Measurements from ENCODE around the gene FAU. TPM values are rescaled to one million over a fixed set of nuclear protein-coding genes. Genes with fewer than 3 reads are reported as not detected.

Gene FAU
- total and polyA plus RNA-seq, 2 of the 13 experiments (the other 11 are each of a cell fraction or from before 2014, with no cell fraction given), result 374 to 869 TPM

DNA sequence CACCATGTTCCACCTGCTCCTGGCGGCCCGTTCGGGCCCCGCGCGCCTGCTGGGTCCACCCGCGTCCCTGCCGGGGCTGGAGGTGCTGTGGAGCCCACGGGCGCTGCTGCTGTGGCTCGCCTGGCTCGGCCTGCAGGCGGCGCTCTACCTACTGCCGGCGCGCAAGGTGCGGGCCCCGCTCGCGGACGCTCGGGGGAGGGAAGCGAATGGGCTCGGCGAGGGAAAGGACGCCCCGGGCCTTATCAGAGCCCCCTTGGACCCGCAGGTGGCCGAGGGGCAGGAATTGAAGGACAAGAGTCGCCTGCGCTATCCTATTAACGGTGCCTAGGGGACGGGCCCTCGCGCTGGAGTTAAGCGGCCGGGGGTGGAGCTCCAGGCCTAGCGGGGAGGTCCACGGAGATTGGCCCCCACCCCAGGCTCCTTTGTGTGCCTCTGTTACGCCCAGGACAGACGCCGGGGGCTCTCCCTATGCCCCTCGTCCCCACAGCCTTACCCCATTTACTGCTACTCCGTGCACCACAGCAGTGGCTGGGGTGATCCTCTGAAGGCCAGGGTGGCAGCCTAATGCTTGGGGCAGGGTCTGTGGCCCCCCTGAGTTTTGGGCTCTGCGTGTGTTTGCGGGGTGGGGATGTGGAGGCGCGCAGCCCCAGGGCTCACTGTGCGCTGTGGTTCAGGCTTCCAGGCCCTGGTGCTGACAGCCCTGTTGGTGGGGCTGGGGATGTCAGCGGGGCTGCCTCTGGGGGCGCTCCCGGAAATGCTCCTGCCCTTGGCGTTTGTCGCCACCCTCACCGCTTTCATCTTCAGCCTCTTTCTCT is 9.2 kb downstream of the FAU start (continued):
- TF ChIP-seq, protein P1, sequence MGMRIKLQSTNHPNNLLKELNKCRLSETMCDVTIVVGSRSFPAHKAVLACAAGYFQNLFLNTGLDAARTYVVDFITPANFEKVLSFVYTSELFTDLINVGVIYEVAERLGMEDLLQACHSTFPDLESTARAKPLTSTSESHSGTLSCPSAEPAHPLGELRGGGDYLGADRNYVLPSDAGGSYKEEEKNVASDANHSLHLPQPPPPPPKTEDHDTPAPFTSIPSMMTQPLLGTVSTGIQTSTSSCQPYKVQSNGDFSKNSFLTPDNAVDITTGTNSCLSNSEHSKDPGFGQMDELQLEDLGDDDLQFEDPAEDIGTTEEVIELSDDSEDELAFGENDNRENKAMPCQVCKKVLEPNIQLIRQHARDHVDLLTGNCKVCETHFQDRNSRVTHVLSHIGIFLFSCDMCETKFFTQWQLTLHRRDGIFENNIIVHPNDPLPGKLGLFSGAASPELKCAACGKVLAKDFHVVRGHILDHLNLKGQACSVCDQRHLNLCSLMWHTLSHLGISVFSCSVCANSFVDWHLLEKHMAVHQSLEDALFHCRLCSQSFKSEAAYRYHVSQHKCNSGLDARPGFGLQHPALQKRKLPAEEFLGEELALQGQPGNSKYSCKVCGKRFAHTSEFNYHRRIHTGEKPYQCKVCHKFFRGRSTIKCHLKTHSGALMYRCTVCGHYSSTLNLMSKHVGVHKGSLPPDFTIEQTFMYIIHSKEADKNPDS (CRISPR knock-in tag; IDR thresholded peaks at IDR 0.05), result no peak
- TF ChIP-seq, protein P2, sequence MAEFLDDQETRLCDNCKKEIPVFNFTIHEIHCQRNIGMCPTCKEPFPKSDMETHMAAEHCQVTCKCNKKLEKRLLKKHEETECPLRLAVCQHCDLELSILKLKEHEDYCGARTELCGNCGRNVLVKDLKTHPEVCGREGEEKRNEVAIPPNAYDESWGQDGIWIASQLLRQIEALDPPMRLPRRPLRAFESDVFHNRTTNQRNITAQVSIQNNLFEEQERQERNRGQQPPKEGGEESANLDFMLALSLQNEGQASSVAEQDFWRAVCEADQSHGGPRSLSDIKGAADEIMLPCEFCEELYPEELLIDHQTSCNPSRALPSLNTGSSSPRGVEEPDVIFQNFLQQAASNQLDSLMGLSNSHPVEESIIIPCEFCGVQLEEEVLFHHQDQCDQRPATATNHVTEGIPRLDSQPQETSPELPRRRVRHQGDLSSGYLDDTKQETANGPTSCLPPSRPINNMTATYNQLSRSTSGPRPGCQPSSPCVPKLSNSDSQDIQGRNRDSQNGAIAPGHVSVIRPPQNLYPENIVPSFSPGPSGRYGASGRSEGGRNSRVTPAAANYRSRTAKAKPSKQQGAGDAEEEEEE (CRISPR knock-in tag; IDR thresholded peaks at IDR 0.05; ENCODE audit: borderline replicate concordance), result 0 out of 2 replicates have a peak, but pooled peaks have one; percentile 22
- TF ChIP-seq POGZ (CRISPR knock-in tag; IDR thresholded peaks at IDR 0.05) (no peak; the same call in 1 of the 2 replicates), ZSCAN20 (CRISPR knock-in tag; IDR thresholded peaks at IDR 0.05; ENCODE audit: borderline replicate concordance) (no peak), ADNP (CRISPR knock-in tag; IDR thresholded peaks at IDR 0.05) (peak; percentile 79), STAG1 (CRISPR knock-in tag; IDR thresholded peaks at IDR 0.05) (peak; percentile 44), KLF13 (CRISPR knock-in tag; IDR thresholded peaks at IDR 0.05) (no peak), NR2C2 (CRISPR knock-in tag; IDR thresholded peaks at IDR 0.05; ENCODE audit: borderline replicate concordance) (no peak; the same call in none of the 2 replicates), YEATS2 (CRISPR knock-in tag; IDR thresholded peaks at IDR 0.05; ENCODE audit: borderline replicate concordance) (0 out of 2 replicates have a peak, but pooled peaks have one; percentile 31), ZNF34 (CRISPR knock-in tag; IDR thresholded peaks at IDR 0.05; ENCODE audit: borderline replicate concordance) (no peak), ZNF101 (CRISPR knock-in tag; IDR thresholded peaks at IDR 0.05; ENCODE audit: borderline replicate concordance, low read depth) (no peak), ZNF253 (CRISPR knock-in tag; IDR thresholded peaks at IDR 0.05; ENCODE audit: borderline replicate concordance) (no peak), ZFP91 (CRISPR knock-in tag; IDR thresholded peaks at IDR 0.05; ENCODE audit: borderline replicate concordance) (peak; percentile 74; the same call in 1 of the 2 replicates), ZNF747 (CRISPR knock-in tag; IDR thresholded peaks at IDR 0.05; ENCODE audit: borderline replicate concordance) (no peak), GPN1 (CRISPR knock-in tag; IDR thresholded peaks at IDR 0.05; ENCODE audit: borderline replicate concordance) (no peak), KDM5B (CRISPR knock-in tag; IDR thresholded peaks at IDR 0.05; ENCODE audit: borderline replicate concordance) (no peak), ZNF180 (CRISPR knock-in tag; IDR thresholded peaks at IDR 0.05; ENCODE audit: borderline replicate concordance, low read depth) (no peak), ZNF276 (CRISPR knock-in tag; IDR thresholded peaks at IDR 0.05; ENCODE audit: low read depth) (no peak), BCL3 (CRISPR knock-in tag; IDR thresholded peaks at IDR 0.05) (peak; percentile 67; the same call in 1 of the 2 replicates)

Measured in HepG2 (cell line).